Cardiac atrium fibroblast (primary cell): Measurements from ENCODE around the gene PI4KB. TPM values are rescaled to one million over a fixed set of nuclear protein-coding genes. Genes with fewer than 3 reads are reported as not detected.

Source experiments
- total RNA-seq: library from RNA; depleted of rRNA; stranded (reverse); fragments of >200 nt; gene quantifications from 2 replicates; pipeline ENCODE4 v1.2.3, GENCODE V29; 2015

Gene PI4KB
- 36.8 and 37.0 TPM in 2 replicates for total RNA-seq

DNA sequence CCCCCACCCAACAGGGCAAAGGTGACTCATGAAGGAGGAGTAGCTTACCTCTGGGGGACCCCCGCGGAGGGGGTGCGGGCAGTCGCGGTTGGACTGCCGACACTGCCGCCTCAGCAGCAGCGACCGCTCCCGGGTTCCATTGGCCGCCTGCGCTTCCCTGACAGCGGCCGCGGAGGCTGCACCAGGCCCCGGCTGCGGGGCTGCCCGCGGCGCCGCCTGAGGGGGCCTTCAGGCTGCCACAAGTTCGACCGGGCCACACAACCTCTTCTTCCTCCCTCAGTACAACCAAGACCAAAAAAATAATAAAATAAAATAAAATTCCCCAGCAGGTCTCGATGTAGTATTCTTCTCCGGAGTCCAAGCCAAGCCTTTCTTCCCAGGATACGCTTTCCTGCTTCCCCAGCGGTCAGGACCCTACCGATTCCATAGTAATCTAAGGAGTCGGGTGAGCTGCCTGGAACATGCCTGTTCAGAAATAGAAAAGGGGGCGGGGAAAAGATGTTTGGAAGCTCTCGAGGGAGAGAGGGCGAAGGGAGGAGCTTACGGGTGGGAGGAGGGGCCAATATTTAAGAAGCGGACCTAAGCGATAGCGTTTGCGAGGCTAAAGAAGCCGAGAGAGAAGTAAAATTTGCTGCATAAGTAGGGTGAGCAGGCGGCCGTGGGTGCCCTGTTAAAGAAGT is at the start of gene PI4KB:
PI4KB (minus strand) TSS at position 194 of the 680 bp plus-strand sequence. CDS start 10,935 bp downstream, outside the sequence.

DNA sequence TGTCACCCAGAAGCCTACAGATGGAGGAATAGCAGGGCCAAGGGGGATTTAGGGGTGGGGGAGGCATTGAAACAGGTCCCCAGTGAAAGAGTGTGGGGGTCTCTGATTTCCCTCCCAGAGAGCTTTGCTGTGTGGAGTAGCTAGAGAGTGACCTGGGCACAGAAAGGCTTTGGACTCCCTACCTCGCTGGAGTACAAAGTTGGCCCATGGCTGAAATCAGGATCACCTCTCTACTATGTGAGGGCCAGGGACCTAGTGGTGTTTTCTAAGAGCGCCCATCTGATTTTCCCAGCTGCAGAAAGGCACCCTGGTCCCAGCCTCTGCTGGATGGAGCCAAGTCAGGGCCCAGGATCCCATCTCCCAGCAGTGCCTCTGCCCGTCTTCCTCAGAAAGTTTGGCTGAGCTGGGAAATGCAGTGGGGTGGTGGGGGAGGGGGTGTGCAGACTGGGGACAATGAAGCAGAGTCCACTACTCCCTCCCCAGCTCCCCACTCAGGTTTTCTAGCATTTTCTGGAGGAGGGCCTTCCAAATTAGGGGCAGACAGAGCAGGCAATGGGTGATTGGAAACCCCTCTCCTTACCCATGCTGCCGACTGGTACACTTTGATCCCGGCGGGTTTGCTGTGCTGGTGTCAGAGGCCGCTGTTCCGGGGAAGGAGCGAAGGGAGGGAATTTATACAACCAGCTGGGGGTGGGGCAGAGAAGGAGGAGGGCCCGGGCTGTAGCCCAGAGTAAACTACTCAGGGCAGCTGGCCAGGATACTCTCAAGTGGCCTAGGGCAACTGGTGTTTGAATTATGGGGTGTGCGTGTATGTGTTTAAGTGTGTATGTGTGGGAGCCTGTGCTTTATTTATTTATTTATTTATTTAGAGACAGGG is 45.1 kb upstream of the PI4KB start, which contains the start of gene SELENBP1:
SELENBP1 (minus strand) TSS at position 648 of the 877 bp plus-strand sequence; CDS start at position 584, 64 bp downstream.

DNA sequence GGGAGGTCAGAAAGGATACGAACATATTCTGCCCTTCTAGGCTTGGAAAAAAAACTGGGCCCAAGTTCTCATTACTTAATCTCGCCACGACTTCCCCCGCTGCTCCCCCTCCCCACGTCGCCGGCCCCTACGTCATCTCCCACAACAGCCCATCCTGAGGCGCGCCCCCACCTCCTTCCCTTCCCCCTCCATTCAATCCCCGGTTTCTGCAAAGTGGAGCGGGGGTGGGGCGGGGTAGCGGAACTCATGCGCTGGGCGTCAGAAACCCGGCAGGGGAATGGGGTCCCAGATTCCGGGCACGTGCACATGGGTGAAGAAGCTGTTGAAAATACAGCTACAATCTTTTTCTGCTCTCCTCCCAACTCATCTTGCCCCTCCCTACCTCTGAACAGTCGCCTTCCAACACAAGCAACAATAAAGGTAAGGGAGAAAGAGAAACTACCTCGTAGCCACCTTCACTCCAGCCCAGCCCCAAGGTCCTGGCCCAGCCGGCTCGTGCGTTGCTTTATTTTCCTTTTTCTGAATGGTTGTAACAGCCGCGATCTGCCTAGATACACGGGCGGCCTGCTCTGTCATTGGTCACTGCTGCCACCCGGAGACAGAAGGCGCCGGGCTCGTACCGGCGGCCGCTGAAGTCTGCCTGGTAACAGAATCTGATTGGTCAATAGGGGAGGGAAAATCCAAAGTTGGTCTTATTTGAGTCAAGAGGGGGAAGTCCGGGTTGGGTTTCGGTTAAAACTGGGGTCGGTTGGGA is 19.7 kb upstream of the PI4KB start, which contains the start of gene RFX5:
RFX5 (minus strand) TSS at position 484 of the 754 bp plus-strand sequence. CDS start 932 bp downstream, outside the sequence.

DNA sequence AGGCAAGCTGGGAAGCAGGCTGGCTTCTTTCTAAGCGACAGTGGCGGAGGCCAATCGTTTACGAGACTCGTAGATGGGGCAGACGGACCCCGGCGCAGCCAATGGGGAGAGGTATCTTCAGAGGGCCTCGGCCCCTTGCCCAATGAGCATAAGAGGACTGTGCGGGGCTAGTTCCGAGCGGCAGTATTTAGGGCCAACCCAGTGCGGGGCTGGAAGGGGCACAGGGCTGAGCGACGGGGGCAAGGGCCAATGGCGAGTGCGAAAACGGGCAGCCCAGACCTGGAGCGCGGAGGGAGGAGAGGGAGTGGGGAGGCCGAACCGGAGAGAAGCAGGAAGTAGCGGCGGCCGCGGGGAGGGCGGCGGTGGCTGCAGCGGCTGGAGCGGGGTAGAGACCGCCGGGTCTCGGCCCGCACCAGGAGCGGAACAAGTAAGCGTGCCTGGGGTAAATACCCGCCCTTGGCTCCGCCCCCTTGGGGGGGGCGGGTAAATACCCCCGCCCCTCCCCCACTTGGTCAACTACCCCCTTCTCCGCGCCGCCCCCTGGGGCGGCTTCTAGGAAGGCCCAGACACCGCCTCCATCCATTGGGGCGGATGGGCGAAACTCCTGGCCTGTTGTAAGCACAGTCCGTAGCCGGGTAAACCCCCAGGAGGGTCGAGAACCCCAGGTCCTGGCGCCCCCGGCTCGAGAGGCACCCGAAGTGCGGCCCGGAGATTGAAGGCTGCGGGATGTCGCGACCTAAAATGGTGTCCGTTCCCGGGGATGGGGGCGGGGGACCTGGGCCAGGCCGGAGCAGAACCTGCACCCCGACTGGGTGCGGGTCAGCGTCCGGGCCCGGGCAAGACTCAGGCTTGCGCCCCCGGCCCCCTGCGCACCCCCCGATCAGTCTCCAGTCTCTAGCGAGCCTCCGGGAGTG is 45.0 kb downstream of the PI4KB start, which contains the start of gene ZNF687:
ZNF687 (plus strand) TSS at position 331 of the 914 bp plus-strand sequence. CDS start 3,993 bp downstream, outside the sequence.

DNA sequence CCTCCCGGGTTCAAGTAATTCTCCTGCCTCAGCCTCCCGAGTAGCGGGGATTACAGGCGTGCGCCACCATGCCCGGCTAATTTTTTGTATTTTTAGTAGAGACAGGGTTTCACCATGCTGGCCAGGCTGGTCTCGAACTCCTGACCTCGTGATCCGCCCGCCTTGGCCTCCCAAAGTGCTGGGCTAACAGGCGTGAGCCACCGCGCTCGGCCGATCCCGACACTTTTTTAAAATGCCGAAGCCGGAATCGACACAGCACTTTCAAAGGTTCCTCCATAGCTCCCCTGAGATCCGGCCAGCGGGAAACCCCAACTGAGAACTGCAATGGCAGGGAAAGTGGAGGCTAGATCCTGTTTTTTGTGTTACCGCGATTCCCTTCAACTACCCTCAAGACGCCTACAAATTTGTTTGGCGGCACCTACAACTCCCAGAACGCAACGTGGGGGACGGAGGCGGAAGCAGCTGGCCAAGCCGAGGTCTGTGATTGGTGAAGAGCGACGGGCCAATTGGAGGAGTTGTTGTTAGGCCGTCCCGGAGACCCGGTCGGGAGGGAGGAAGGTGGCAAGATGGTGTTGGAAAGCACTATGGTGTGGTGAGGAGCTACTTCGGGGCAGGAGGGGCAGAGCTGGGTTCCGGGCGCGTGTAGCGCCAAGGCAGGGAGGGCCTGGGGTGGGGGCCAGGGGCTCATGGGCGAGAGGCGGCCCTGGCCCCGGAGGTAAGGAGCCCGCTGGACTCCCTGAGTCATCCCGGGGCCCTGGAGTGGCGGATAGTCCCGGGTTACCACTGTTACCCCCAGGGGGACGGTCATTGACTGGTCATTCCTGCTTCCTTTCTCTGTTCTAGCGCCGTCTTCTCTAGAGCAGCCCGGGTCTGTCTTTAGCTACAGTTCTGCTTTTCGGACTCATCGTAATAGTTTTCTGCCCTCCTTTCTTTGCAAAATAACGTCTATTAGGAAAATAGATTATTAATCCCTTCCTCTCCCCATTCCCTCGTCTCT is 72.7 kb downstream of the PI4KB start, which contains the start of gene PSMD4:
PSMD4 (plus strand) TSS at position 518 of the 997 bp plus-strand sequence; CDS start at position 567, 49 bp downstream.

Other genes with a start within 250 kb of the PI4KB start
- 2.0 and 3.1 TPM in 2 replicates for gene SEMA6C, start 180.8 kb downstream of the PI4KB start, total RNA-seq
- not detected in 2 replicates for gene TNFAIP8L2, start 170.8 kb downstream of the PI4KB start, total RNA-seq
- 7.6 and 8.7 TPM in 2 replicates for gene LYSMD1, start 161.5 kb downstream of the PI4KB start, total RNA-seq
- gene SCNM1, start 161.3 kb downstream of the PI4KB start, total RNA-seq: 25.1 and 30.7 TPM in 2 replicates
- gene TMOD4, start 151.4 kb downstream of the PI4KB start, total RNA-seq: not detected in 2 replicates
- gene VPS72, start 137.2 kb downstream of the PI4KB start, total RNA-seq: 33.4 and 60.7 TPM in 2 replicates
- gene PIP5K1A, start 128.9 kb downstream of the PI4KB start, total RNA-seq: 42.6 and 49.4 TPM in 2 replicates
- 120 and 130 TPM in 2 replicates for gene PSMD4, start 72.7 kb downstream of the PI4KB start, total RNA-seq
- 17.5 and 17.7 TPM in 2 replicates for gene ZNF687, start 45.1 kb downstream of the PI4KB start, total RNA-seq
- gene RFX5, start 19.8 kb upstream of the PI4KB start, total RNA-seq: 16.8 and 24.1 TPM in 2 replicates
- 65.3 and 69.2 TPM in 2 replicates for gene SELENBP1, start 45.3 kb upstream of the PI4KB start, total RNA-seq
- 220 and 293 TPM in 2 replicates for gene PSMB4, start 72.2 kb upstream of the PI4KB start, total RNA-seq
- 11.3 and 18.6 TPM in 2 replicates for gene POGZ, start 132.1 kb upstream of the PI4KB start, total RNA-seq
- gene CGN, start 184.0 kb upstream of the PI4KB start, total RNA-seq: under 0.01 TPM in 1 of 2 replicates, not detected in the other
- gene TUFT1, start 212.9 kb upstream of the PI4KB start, total RNA-seq: 4.3 and 5.0 TPM in 2 replicates